PFSK-1 (cell line): ENCODE data around the gene GNPAT.

ENCODE experiments used
- FOXP2 ChIP-seq: optimal IDR thresholded peaks from 2 replicates; pipeline ENCODE3; 2011; ENCODE audit warnings: borderline replicate concordance, control low read depth, inconsistent platforms; ENCODE audit not compliant: insufficient read depth; ENCODE audit errors: extremely low read length, extremely low read depth
- POLR2AphosphoS5 ChIP-seq: IDR thresholded peaks from 2 replicates; pipeline ENCODE4 v1.6.1; 2012; ENCODE audit warnings: low read depth, mild to moderate bottlenecking, control low read depth, low read length, moderate library complexity
- SIN3A ChIP-seq: IDR thresholded peaks from 2 replicates; pipeline ENCODE4 v1.6.1; 2012; ENCODE audit warnings: mild to moderate bottlenecking, low read length, moderate library complexity, borderline replicate concordance; ENCODE audit not compliant: insufficient read depth
- TAF1 ChIP-seq: IDR thresholded peaks from 2 replicates; pipeline ENCODE4 v1.6.1; 2012; ENCODE audit warnings: low read length, control low read depth, borderline replicate concordance; ENCODE audit not compliant: insufficient read depth
- TF ChIP-seq, protein P1 (sequence below), 2 experiments: IDR thresholded peaks; 2 replicates each; pipeline versions ENCODE4 v1.6.1 to v1.8.0; 2011 to 2012; ENCODE audit warnings: low read depth in 2 of 2, low read length in 2 of 2, control low read depth in 1 of 2, inconsistent platforms in 1 of 2, mild to moderate bottlenecking in 1 of 2, moderate library complexity in 1 of 2; ENCODE audit not compliant: insufficient read depth in 1 of 2

The GNPAT gene

DNA sequence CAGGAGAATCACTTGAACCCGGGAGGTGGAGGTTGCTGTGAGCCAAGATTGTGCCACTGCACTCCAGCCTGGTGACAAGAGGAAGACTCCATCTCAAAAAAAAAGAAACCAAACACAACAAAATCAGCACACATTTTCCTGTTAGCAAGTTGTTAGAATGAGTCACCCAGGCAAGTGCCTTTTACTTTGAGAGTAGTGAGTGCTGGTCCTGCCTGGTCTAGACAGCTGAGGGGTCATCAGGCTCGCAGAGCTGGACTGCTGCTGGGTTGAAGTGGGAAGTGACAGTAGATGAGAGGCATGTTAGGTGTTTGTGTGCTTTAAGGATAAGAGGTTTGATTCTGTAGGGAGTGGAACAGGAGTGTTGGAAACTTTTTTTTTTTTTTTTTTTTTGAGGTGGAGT, 31.9 kb downstream of the GNPAT start:
- TF ChIP-seq SIN3A (no peak), FOXP2 (no peak), TAF1 (no peak), POLR2AphosphoS5 (no peak)
- TF ChIP-seq, protein P1, sequence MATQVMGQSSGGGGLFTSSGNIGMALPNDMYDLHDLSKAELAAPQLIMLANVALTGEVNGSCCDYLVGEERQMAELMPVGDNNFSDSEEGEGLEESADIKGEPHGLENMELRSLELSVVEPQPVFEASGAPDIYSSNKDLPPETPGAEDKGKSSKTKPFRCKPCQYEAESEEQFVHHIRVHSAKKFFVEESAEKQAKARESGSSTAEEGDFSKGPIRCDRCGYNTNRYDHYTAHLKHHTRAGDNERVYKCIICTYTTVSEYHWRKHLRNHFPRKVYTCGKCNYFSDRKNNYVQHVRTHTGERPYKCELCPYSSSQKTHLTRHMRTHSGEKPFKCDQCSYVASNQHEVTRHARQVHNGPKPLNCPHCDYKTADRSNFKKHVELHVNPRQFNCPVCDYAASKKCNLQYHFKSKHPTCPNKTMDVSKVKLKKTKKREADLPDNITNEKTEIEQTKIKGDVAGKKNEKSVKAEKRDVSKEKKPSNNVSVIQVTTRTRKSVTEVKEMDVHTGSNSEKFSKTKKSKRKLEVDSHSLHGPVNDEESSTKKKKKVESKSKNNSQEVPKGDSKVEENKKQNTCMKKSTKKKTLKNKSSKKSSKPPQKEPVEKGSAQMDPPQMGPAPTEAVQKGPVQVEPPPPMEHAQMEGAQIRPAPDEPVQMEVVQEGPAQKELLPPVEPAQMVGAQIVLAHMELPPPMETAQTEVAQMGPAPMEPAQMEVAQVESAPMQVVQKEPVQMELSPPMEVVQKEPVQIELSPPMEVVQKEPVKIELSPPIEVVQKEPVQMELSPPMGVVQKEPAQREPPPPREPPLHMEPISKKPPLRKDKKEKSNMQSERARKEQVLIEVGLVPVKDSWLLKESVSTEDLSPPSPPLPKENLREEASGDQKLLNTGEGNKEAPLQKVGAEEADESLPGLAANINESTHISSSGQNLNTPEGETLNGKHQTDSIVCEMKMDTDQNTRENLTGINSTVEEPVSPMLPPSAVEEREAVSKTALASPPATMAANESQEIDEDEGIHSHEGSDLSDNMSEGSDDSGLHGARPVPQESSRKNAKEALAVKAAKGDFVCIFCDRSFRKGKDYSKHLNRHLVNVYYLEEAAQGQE (IDR thresholded peaks at IDR 0.05; ENCODE audit: insufficient read depth in 1 of 2, low read depth in 2 of 2, low read length in 2 of 2), result no peak

DNA sequence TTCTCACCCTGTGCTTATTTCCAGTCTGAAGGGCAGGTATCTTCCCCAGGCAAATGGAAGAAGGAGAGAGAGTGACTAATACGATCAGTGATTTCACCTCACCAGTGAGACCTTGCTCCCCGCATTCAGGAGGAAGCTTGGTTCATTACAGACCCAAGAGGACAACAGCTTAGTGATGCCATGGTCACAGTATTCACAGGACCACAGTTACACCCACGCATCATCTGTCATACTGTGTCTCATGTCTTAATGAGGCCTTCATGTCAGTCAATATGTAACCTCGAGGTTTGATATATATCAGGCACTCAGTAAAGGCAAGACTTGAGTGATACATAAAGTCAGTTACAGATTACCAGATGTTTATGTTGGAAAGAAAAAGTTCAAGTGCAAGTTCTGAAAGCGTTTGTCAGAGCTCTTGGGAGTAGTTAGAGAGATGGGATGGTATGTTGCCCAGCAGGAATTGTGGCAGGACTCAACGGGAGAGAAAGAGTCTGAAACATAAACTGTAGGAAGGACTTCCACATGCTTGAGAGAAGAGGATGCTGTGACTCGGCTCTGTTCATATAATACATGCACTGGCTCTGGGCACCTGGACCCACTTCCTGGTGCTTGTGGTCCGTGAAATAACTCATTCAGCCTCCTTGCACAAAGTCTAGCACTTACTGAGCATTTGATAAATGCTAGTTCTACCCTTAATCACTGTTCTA, 33.3 kb downstream of the GNPAT start:
- TF ChIP-seq FOXP2 (no peak), SIN3A (no peak), POLR2AphosphoS5 (no peak), TAF1 (no peak)
- TF ChIP-seq, protein P1 (IDR thresholded peaks at IDR 0.05; ENCODE audit: insufficient read depth in 1 of 2, low read depth in 2 of 2, low read length in 2 of 2), result no peak

GRCh38 chr1:231278100-231278790, 37.2 kb downstream of the GNPAT start:
- no peak for TF ChIP-seq POLR2AphosphoS5
- no peak for TF ChIP-seq TAF1
- TF ChIP-seq, protein P1 (IDR thresholded peaks at IDR 0.05; ENCODE audit: insufficient read depth in 1 of 2, low read depth in 2 of 2, low read length in 2 of 2), result no peak
- no peak for TF ChIP-seq SIN3A
- TF ChIP-seq FOXP2, result no peak

DNA sequence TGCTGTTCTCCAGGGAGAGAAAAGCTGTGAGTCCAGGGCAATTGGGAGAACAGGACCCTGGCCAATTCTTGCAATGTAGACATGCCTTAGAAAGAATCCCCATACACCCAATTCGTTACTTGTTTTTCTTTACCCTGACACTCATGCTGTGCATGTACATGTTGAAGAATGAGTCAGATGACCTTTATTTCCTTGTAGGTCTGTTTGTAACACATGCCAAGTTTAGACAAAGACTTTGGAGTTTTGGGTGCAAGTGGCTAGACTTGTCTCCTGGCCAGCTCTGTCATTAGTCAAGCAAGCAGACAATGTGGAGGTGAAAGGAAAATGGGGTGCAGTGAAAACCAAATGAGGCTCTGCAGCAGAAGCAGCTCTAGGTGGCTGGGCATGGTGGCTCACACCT, 38.1 kb downstream of the GNPAT start:
- no peak for TF ChIP-seq TAF1
- no peak for TF ChIP-seq POLR2AphosphoS5
- TF ChIP-seq, protein P1 (IDR thresholded peaks at IDR 0.05; ENCODE audit: insufficient read depth in 1 of 2, low read depth in 2 of 2, low read length in 2 of 2), result no peak
- TF ChIP-seq FOXP2, result no peak
